ENCODE measurements around the gene GNB3. TPM values are rescaled to one million over a fixed set of nuclear protein-coding genes. Genes with fewer than 3 reads are reported as not detected.
A peak's percentile ranks its signal among the peaks of the same experiment; 100 is the strongest.

GNB3 gene
- total and polyA plus RNA-seq, 9 of the 15 experiments (the other 6 are each of a cell fraction or from before 2014, with no cell fraction given) = 1.4 to 5.8 (median 2.0) TPM

GRCh38 chr12:6851153-6851920, 10.6 kb downstream of the GNB3 start, which contains the start of gene CDCA3 (continued):
- TF ChIP-seq, protein P1, sequence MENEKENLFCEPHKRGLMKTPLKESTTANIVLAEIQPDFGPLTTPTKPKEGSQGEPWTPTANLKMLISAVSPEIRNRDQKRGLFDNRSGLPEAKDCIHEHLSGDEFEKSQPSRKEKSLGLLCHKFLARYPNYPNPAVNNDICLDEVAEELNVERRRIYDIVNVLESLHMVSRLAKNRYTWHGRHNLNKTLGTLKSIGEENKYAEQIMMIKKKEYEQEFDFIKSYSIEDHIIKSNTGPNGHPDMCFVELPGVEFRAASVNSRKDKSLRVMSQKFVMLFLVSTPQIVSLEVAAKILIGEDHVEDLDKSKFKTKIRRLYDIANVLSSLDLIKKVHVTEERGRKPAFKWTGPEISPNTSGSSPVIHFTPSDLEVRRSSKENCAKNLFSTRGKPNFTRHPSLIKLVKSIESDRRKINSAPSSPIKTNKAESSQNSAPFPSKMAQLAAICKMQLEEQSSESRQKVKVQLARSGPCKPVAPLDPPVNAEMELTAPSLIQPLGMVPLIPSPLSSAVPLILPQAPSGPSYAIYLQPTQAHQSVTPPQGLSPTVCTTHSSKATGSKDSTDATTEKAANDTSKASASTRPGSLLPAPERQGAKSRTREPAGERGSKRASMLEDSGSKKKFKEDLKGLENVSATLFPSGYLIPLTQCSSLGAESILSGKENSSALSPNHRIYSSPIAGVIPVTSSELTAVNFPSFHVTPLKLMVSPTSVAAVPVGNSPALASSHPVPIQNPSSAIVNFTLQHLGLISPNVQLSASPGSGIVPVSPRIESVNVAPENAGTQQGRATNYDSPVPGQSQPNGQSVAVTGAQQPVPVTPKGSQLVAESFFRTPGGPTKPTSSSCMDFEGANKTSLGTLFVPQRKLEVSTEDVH (IDR thresholded peaks at IDR 0.05; ENCODE audit: low read depth, partially characterized antibody) = peak; percentile 87
- TF ChIP-seq, protein P2, sequence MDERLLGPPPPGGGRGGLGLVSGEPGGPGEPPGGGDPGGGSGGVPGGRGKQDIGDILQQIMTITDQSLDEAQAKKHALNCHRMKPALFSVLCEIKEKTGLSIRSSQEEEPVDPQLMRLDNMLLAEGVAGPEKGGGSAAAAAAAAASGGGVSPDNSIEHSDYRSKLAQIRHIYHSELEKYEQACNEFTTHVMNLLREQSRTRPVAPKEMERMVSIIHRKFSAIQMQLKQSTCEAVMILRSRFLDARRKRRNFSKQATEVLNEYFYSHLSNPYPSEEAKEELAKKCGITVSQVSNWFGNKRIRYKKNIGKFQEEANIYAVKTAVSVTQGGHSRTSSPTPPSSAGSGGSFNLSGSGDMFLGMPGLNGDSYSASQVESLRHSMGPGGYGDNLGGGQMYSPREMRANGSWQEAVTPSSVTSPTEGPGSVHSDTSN (CRISPR knock-in tag; IDR thresholded peaks at IDR 0.05; ENCODE audit: low read depth) = peak; percentile 73
- TF ChIP-seq, protein P2 (tag; conservative IDR thresholded peaks at IDR 0.05; ENCODE audit: low read depth) = peak; percentile 96
- no peak for TF ChIP-seq PURB (CRISPR knock-in tag; IDR thresholded peaks at IDR 0.05; ENCODE audit: low read depth)
- TF ChIP-seq PHF8 (IDR thresholded peaks at IDR 0.05; ENCODE audit: borderline replicate concordance, low read length) = peak; percentile 43
- no peak for TF ChIP-seq KDM1A (IDR thresholded peaks at IDR 0.05)
- TF ChIP-seq PML (IDR thresholded peaks at IDR 0.05; ENCODE audit: low read length) = no peak; the same call in 1 of the 2 replicates
- no peak; the same call in 1 of the 2 replicates for TF ChIP-seq DPF2 (IDR thresholded peaks at IDR 0.05)
- TF ChIP-seq SIN3B (IDR thresholded peaks at IDR 0.05; ENCODE audit: low read depth) = 0 out of 2 replicates have a peak, but pooled peaks have one; percentile 51
- TF ChIP-seq HNRNPK (IDR thresholded peaks at IDR 0.05; ENCODE audit: low read depth, low read length, poor library complexity, severe bottlenecking) = no peak
- no peak for TF ChIP-seq MEF2D (tag; conservative IDR thresholded peaks at IDR 0.05; ENCODE audit: low read depth)
- peak; percentile 61; the same call in 1 of the 2 replicates for TF ChIP-seq NR2C2 (CRISPR knock-in tag; IDR thresholded peaks at IDR 0.05)
- no peak for TF ChIP-seq NR2C2 (tag; IDR thresholded peaks at IDR 0.05)
- TF ChIP-seq, protein P3, sequence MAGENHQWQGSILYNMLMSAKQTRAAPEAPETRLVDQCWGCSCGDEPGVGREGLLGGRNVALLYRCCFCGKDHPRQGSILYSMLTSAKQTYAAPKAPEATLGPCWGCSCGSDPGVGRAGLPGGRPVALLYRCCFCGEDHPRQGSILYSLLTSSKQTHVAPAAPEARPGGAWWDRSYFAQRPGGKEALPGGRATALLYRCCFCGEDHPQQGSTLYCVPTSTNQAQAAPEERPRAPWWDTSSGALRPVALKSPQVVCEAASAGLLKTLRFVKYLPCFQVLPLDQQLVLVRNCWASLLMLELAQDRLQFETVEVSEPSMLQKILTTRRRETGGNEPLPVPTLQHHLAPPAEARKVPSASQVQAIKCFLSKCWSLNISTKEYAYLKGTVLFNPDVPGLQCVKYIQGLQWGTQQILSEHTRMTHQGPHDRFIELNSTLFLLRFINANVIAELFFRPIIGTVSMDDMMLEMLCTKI (IDR thresholded peaks at IDR 0.05; ENCODE audit: partially characterized antibody) = no peak
- no peak for TF ChIP-seq CREB5 (CRISPR knock-in tag; IDR thresholded peaks at IDR 0.05)
- no peak for TF ChIP-seq SOX6 (IDR thresholded peaks at IDR 0.05)
- TF ChIP-seq KLF16 (IDR thresholded peaks at IDR 0.05) = no peak
- TF ChIP-seq ATF1 (CRISPR knock-in tag; IDR thresholded peaks at IDR 0.05) = no peak
- TF ChIP-seq ATF1 (tag; IDR thresholded peaks at IDR 0.05) = peak; percentile 90
- TF ChIP-seq ZNF551 (CRISPR knock-in tag; IDR thresholded peaks at IDR 0.05) = no peak
- peak; percentile 91 for TF ChIP-seq ZBTB7A (IDR thresholded peaks at IDR 0.05; ENCODE audit: borderline replicate concordance, control insufficient read depth, low read depth, low read length)
- TF ChIP-seq ZNF174 (CRISPR knock-in tag; IDR thresholded peaks at IDR 0.05) = no peak

Data from K562 (cell line).